GM03348 (cell line): ENCODE measurements around the gene PRKAG2.
"Not testable (repeated sequence)": the region's sequence is repeated elsewhere in the genome, so short reads cannot be mapped to it uniquely, and the experiment has no call there.

Experiments used
- DNase-seq: peaks from one replicate; pipeline ENCODE4 v3.0.0; 2012; ENCODE audit warnings: low spot score

Gene PRKAG2

GRCh38 chr7:151849879-151850260 lies 27.0 kb downstream of the PRKAG2 start:
- no peak for DNase-seq

- no peak for DNase-seq
These were observed 27.7 kb downstream of the PRKAG2 start for GRCh38 chr7:151849008-151849878.

GRCh38 chr7:151847681-151848081 lies 29.2 kb downstream of the PRKAG2 start:
- no peak for DNase-seq

GRCh38 chr7:151847136-151847535 lies 29.8 kb downstream of the PRKAG2 start:
- no peak for DNase-seq

- no peak for DNase-seq
These were observed 31.3 kb downstream of the PRKAG2 start for GRCh38 chr7:151845412-151846205.

- no peak for DNase-seq
These were observed 32.1 kb downstream of the PRKAG2 start for GRCh38 chr7:151844825-151845200.

- DNase-seq, result peak; percentile 46
These were observed 32.7 kb downstream of the PRKAG2 start for GRCh38 chr7:151844071-151844824.

- DNase-seq, result no peak
These were observed 33.7 kb downstream of the PRKAG2 start for GRCh38 chr7:151843181-151843580.

- not testable (repeated sequence) for DNase-seq
These were observed 35.4 kb downstream of the PRKAG2 start for GRCh38 chr7:151841395-151842051.

GRCh38 chr7:151840088-151840910 lies 36.6 kb downstream of the PRKAG2 start:
- no peak for DNase-seq

- DNase-seq, result no peak
These were observed 37.4 kb downstream of the PRKAG2 start for GRCh38 chr7:151839451-151839921.

GRCh38 chr7:151838861-151839381 lies 38.0 kb downstream of the PRKAG2 start:
- no peak for DNase-seq

- DNase-seq, result no peak
These were observed 38.8 kb downstream of the PRKAG2 start for GRCh38 chr7:151838072-151838471.

GRCh38 chr7:151837285-151838042 lies 39.5 kb downstream of the PRKAG2 start:
- DNase-seq, result no peak

GRCh38 chr7:151836927-151837205 lies 40.0 kb downstream of the PRKAG2 start:
- DNase-seq, result no peak

- no peak for DNase-seq
These were observed 40.6 kb downstream of the PRKAG2 start for GRCh38 chr7:151836191-151836926.

GRCh38 chr7:151835636-151836035 lies 41.3 kb downstream of the PRKAG2 start:
- DNase-seq, result no peak

- no peak for DNase-seq
These were observed 42.5 kb downstream of the PRKAG2 start for GRCh38 chr7:151834271-151835035.

- DNase-seq, result no peak
These were observed 43.2 kb downstream of the PRKAG2 start for GRCh38 chr7:151833691-151834090.
